WTC11 (cell line): ENCODE measurements around the gene EIF2B5.

Experiments
- CDX4 ChIP-seq: fragments of 250-450 bp; sonication (Bioruptor Pico); IDR thresholded peaks from 2 replicates; pipeline ENCODE4 v1.9.0; 2021; ENCODE audit warnings: moderate library complexity, mild to moderate bottlenecking, inconsistent platforms, borderline replicate concordance
- E2F5 ChIP-seq: sonication (generic); formaldehyde crosslinking; IDR thresholded peaks from 2 replicates; pipeline ENCODE4 v1.8.1; 2022; ENCODE audit warnings: mild to moderate bottlenecking, moderate library complexity, missing genetic modification reagents
- JUN ChIP-seq: sonication (generic); formaldehyde crosslinking; IDR thresholded peaks from 2 replicates; pipeline ENCODE4 v1.8.0; 2023; ENCODE audit warnings: mild to moderate bottlenecking, missing genetic modification reagents
- MAX ChIP-seq: sonication (generic); formaldehyde crosslinking; IDR thresholded peaks from 2 replicates; pipeline ENCODE4 v1.8.0; 2022; ENCODE audit warnings: mild to moderate bottlenecking, missing genetic modification reagents
- NR2C2 ChIP-seq: sonication (generic); formaldehyde crosslinking; IDR thresholded peaks from 2 replicates; pipeline ENCODE4 v1.8.0; 2022; ENCODE audit warnings: mild to moderate bottlenecking, missing genetic modification reagents
- NR3C1 ChIP-seq: sonication (generic); formaldehyde crosslinking; conservative IDR thresholded peaks from 2 replicates; pipeline ENCODE4 v1.8.1; 2023; ENCODE audit warnings: low read depth, mild to moderate bottlenecking, missing genetic modification reagents
- USF2 ChIP-seq: sonication (generic); formaldehyde crosslinking; IDR thresholded peaks from 2 replicates; pipeline ENCODE4 v1.8.1; 2023; ENCODE audit warnings: mild to moderate bottlenecking, missing genetic modification reagents, moderate library complexity
- TF ChIP-seq, protein P1 (sequence below): fragments of 200-600 bp; IDR thresholded peaks from 2 replicates; pipeline ENCODE4 v1.8.0; 2022; ENCODE audit warnings: antibody characterized with exemption
- TF ChIP-seq, protein P2 (sequence below): fragments of 250-450 bp; sonication (Bioruptor Pico); IDR thresholded peaks from 2 replicates; pipeline ENCODE4 v1.9.0; 2021; ENCODE audit warnings: mild to moderate bottlenecking
- TF ChIP-seq, protein P3 (sequence below): sonication (generic); formaldehyde crosslinking; IDR thresholded peaks from 2 replicates; pipeline ENCODE4 v1.8.0; 2022; ENCODE audit warnings: mild to moderate bottlenecking, missing genetic modification reagents

- TF ChIP-seq, protein P1, sequence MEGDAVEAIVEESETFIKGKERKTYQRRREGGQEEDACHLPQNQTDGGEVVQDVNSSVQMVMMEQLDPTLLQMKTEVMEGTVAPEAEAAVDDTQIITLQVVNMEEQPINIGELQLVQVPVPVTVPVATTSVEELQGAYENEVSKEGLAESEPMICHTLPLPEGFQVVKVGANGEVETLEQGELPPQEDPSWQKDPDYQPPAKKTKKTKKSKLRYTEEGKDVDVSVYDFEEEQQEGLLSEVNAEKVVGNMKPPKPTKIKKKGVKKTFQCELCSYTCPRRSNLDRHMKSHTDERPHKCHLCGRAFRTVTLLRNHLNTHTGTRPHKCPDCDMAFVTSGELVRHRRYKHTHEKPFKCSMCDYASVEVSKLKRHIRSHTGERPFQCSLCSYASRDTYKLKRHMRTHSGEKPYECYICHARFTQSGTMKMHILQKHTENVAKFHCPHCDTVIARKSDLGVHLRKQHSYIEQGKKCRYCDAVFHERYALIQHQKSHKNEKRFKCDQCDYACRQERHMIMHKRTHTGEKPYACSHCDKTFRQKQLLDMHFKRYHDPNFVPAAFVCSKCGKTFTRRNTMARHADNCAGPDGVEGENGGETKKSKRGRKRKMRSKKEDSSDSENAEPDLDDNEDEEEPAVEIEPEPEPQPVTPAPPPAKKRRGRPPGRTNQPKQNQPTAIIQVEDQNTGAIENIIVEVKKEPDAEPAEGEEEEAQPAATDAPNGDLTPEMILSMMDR, result no peak
- no peak for TF ChIP-seq NR2C2 (CRISPR knock-in tag)
- no peak for TF ChIP-seq USF2
- TF ChIP-seq CDX4 (CRISPR knock-in tag), result no peak
- TF ChIP-seq MAX (CRISPR knock-in tag), result no peak
- TF ChIP-seq E2F5, result no peak
- TF ChIP-seq, protein P2, sequence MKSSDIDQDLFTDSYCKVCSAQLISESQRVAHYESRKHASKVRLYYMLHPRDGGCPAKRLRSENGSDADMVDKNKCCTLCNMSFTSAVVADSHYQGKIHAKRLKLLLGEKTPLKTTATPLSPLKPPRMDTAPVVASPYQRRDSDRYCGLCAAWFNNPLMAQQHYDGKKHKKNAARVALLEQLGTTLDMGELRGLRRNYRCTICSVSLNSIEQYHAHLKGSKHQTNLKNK (CRISPR knock-in tag), result no peak
- TF ChIP-seq NR3C1 (CRISPR knock-in tag), result no peak
- no peak for TF ChIP-seq JUN (CRISPR knock-in tag)
- TF ChIP-seq, protein P3, sequence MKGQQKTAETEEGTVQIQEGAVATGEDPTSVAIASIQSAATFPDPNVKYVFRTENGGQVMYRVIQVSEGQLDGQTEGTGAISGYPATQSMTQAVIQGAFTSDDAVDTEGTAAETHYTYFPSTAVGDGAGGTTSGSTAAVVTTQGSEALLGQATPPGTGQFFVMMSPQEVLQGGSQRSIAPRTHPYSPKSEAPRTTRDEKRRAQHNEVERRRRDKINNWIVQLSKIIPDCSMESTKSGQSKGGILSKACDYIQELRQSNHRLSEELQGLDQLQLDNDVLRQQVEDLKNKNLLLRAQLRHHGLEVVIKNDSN (CRISPR knock-in tag), result no peak
These were observed 23.2 kb downstream of the EIF2B5 start for GRCh38 chr3:184158404-184158803.
